ENCODE results near the gene FRAS1. TPM values are rescaled to one million over a fixed set of nuclear protein-coding genes. Genes with fewer than 3 reads are reported as not detected.

Gene FRAS1
- total RNA-seq, 1 donor from 2014 or later, result 24.6 TPM

DNA sequence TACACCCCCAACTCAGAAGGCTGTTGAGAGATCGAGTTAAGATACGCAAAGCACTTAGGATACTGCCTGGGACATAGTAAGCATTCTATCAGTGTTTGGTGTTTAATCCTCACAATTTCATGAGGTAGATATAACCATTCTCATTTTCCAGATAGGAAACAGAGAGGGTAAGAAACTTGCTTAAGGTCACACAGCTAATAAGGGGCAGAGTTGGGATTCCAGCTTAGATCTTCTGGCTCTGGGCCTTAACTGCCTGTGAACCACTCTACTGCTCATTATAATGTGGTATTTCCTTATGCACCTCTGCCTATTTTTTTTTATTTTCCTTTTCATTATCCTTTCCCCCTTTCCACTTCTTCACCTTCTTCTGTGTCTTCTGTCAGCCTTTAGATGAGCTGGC, 252.2 kb downstream of the FRAS1 start:
- Histone ChIP-seq H3K9me3 (ENCODE audit: insufficient read depth, low read depth, low read length) (no peaks in the 10 kb centered on the region), H3K27ac (ENCODE audit: low read depth, low read length) (no peak overlapping the region), H2AFZ (ENCODE audit: low read depth, low read length) (no peak overlapping the region), H3K4me2 (ENCODE audit: low read length) (no peak overlapping the region), H3K27me3 (ENCODE audit: insufficient read depth, low read length) (no peaks in the 10 kb centered on the region), H3K79me2 (ENCODE audit: insufficient read depth, low read length) (no peaks in the 10 kb centered on the region), H3K9ac (ENCODE audit: low read length) (no peak overlapping the region), H3K36me3 (ENCODE audit: insufficient read depth, low read length) (no peaks in the 10 kb centered on the region), H3K4me3 (ENCODE audit: insufficient read depth, low read depth, low read length) (no peak overlapping the region), H3K4me1 (ENCODE audit: insufficient read depth, low read length) (no peaks in the 10 kb centered on the region), H4K20me1 (ENCODE audit: insufficient read depth, low read length) (no peaks in the 10 kb centered on the region)
- Mint-ChIP-seq H3K4me1 (ENCODE audit: low read depth, unreplicated experiment) (peaks cover 11% of the 10 kb centered on the region), H3K27ac (ENCODE audit: unreplicated experiment) (no peak overlapping the region), H3K9me3 (ENCODE audit: unreplicated experiment) (no peaks in the 10 kb centered on the region), H3K4me3 (ENCODE audit: unreplicated experiment) (no peak overlapping the region), H3K36me3 (ENCODE audit: low read depth, unreplicated experiment) (peaks cover 13% of the 10 kb centered on the region), H3K27me3 (ENCODE audit: low read depth, unreplicated experiment) (peaks cover 2% of the 10 kb centered on the region)
- no peak for TF ChIP-seq EZH2 (IDR thresholded peaks at IDR 0.05; ENCODE audit: insufficient read depth, low read length)
- TF ChIP-seq, protein P1, sequence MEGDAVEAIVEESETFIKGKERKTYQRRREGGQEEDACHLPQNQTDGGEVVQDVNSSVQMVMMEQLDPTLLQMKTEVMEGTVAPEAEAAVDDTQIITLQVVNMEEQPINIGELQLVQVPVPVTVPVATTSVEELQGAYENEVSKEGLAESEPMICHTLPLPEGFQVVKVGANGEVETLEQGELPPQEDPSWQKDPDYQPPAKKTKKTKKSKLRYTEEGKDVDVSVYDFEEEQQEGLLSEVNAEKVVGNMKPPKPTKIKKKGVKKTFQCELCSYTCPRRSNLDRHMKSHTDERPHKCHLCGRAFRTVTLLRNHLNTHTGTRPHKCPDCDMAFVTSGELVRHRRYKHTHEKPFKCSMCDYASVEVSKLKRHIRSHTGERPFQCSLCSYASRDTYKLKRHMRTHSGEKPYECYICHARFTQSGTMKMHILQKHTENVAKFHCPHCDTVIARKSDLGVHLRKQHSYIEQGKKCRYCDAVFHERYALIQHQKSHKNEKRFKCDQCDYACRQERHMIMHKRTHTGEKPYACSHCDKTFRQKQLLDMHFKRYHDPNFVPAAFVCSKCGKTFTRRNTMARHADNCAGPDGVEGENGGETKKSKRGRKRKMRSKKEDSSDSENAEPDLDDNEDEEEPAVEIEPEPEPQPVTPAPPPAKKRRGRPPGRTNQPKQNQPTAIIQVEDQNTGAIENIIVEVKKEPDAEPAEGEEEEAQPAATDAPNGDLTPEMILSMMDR (IDR thresholded peaks at IDR 0.05; ENCODE audit: insufficient read depth, low read depth, low read length), result no peak
- FAIRE-seq (no peak), DNase-seq (ENCODE audit: low read depth) (no peak)

DNA sequence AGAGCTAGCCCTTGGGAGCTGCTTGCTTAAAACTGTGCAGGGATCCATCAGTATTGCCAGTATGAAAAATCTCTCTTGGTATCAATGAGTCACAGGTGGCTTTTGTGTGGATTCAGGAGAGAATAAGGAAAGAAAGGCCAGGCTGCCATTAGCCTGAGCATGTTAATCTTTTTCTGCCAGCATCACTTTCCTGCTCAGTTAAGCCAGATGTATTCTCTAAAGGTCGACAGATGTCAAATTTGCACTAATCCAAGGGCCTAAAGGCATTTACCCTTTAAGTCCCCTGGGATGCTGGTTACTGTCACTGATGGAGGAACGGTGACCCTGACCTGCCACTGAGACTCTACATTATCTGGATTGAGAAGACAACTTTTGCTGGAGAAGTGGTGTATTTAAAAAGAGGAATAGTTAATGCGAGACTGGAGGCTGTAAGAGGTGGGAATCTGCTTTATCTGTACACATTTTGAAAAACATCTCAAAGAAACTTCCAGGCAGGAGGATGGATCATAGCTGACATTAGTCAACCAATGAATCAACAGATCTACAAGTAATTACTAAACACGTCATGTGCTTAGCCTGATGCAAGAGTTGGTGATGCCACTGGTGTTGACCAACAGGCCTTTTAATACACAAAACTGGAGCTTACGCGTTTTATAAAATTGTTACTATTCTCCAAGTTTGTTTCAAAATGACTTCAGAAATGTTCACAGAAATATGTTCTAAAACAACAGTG, 253.1 kb downstream of the FRAS1 start:
- Histone ChIP-seq H3K27me3 (ENCODE audit: insufficient read depth, low read length) (no peaks in the 10 kb centered on the region), H3K79me2 (ENCODE audit: insufficient read depth, low read length) (no peaks in the 10 kb centered on the region), H3K9ac (ENCODE audit: low read length) (no peak overlapping the region), H3K4me3 (ENCODE audit: insufficient read depth, low read depth, low read length) (no peak overlapping the region), H3K4me1 (ENCODE audit: insufficient read depth, low read length) (no peaks in the 10 kb centered on the region), H3K9me3 (ENCODE audit: insufficient read depth, low read depth, low read length) (no peaks in the 10 kb centered on the region), H3K27ac (ENCODE audit: low read depth, low read length) (no peak overlapping the region), H3K36me3 (ENCODE audit: insufficient read depth, low read length) (no peaks in the 10 kb centered on the region), H4K20me1 (ENCODE audit: insufficient read depth, low read length) (no peaks in the 10 kb centered on the region), H3K4me2 (ENCODE audit: low read length) (no peak overlapping the region), H2AFZ (ENCODE audit: low read depth, low read length) (no peak overlapping the region)
- peaks cover 11% of the 10 kb centered on the region for H3K4me1 Mint-ChIP-seq (ENCODE audit: low read depth, unreplicated experiment)
- peaks cover 15% of the 10 kb centered on the region for H3K36me3 Mint-ChIP-seq (ENCODE audit: low read depth, unreplicated experiment)
- FAIRE-seq, result no peak
- no peak overlapping the region for H3K4me3 Mint-ChIP-seq (ENCODE audit: unreplicated experiment)
- no peak overlapping the region for H3K27ac Mint-ChIP-seq (ENCODE audit: unreplicated experiment)
- TF ChIP-seq EZH2 (IDR thresholded peaks at IDR 0.05; ENCODE audit: insufficient read depth, low read length), result no peak
- TF ChIP-seq, protein P1 (IDR thresholded peaks at IDR 0.05; ENCODE audit: insufficient read depth, low read depth, low read length), result no peak
- H3K27me3 Mint-ChIP-seq (ENCODE audit: low read depth, unreplicated experiment), result peaks cover 2% of the 10 kb centered on the region
- DNase-seq (ENCODE audit: low read depth), result no peak
- no peaks in the 10 kb centered on the region for H3K9me3 Mint-ChIP-seq (ENCODE audit: unreplicated experiment)

DNA sequence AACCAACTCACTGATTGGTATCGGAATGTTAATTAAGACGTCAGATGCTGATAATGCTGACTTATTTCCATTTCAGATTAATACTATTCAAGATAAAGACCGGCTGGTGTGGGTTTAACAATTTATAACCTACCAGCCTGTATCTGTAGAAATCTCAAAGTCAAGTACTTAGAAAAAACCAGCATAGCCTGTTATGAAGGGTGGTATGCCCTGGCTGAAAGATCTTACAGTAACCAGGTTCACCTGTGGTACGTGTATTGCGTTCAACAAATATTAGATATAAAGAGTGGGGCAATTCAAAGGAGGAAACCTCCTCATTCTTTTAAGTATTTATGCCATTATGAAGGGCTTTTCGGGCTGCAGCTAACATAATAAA, 253.6 kb downstream of the FRAS1 start:
- TF ChIP-seq EZH2 (IDR thresholded peaks at IDR 0.05; ENCODE audit: insufficient read depth, low read length), result no peak
- TF ChIP-seq, protein P1 (IDR thresholded peaks at IDR 0.05; ENCODE audit: insufficient read depth, low read depth, low read length), result no peak
- Histone ChIP-seq H4K20me1 (ENCODE audit: insufficient read depth, low read length) (no peaks in the 10 kb centered on the region), H3K79me2 (ENCODE audit: insufficient read depth, low read length) (no peaks in the 10 kb centered on the region), H3K4me2 (ENCODE audit: low read length) (no peak overlapping the region), H3K36me3 (ENCODE audit: insufficient read depth, low read length) (no peaks in the 10 kb centered on the region), H3K27ac (ENCODE audit: low read depth, low read length) (no peak overlapping the region), H3K9me3 (ENCODE audit: insufficient read depth, low read depth, low read length) (no peaks in the 10 kb centered on the region), H2AFZ (ENCODE audit: low read depth, low read length) (no peak overlapping the region), H3K27me3 (ENCODE audit: insufficient read depth, low read length) (no peaks in the 10 kb centered on the region), H3K9ac (ENCODE audit: low read length) (no peak overlapping the region), H3K4me3 (ENCODE audit: insufficient read depth, low read depth, low read length) (no peak overlapping the region), H3K4me1 (ENCODE audit: insufficient read depth, low read length) (no peaks in the 10 kb centered on the region)
- Mint-ChIP-seq H3K9me3 (ENCODE audit: unreplicated experiment) (no peaks in the 10 kb centered on the region), H3K36me3 (ENCODE audit: low read depth, unreplicated experiment) (peaks cover 15% of the 10 kb centered on the region), H3K27ac (ENCODE audit: unreplicated experiment) (no peak overlapping the region), H3K4me3 (ENCODE audit: unreplicated experiment) (no peak overlapping the region), H3K4me1 (ENCODE audit: low read depth, unreplicated experiment) (peaks cover 11% of the 10 kb centered on the region), H3K27me3 (ENCODE audit: low read depth, unreplicated experiment) (peaks cover 2% of the 10 kb centered on the region)
- FAIRE-seq (no peak), DNase-seq (ENCODE audit: low read depth) (no peak)
